Measurements from ENCODE around the gene ZMAT2. TPM values are rescaled to one million over a fixed set of nuclear protein-coding genes. Genes with fewer than 3 reads are reported as not detected.
"Not testable (repeated sequence)": the region's sequence is repeated elsewhere in the genome, so short reads cannot be mapped to it uniquely, and the experiment has no call there.

The ZMAT2 gene
- total RNA-seq, 1 experiment from 2014 or later, result 68.0 TPM

- no peaks in the 10 kb centered on the region for H3K4me1 ChIP-seq (ENCODE audit: insufficient read depth, low read length, poor library complexity, severe bottlenecking)
- H3K9me3 ChIP-seq (ENCODE audit: low read depth, low read length, poor library complexity, severe bottlenecking), result no peaks in the 10 kb centered on the region
- DNase-seq (ENCODE audit: low spot score), result peak; percentile 98
- peak overlapping the region; percentile 66 for H3K4me3 ChIP-seq (ENCODE audit: low read depth, low read length, poor library complexity, severe bottlenecking)
- H3K36me3 ChIP-seq (ENCODE audit: insufficient read depth, low read length, poor library complexity, severe bottlenecking), result peaks cover under 1% of the 10 kb centered on the region
- TF ChIP-seq CTCF (conservative IDR thresholded peaks at IDR 0.05; ENCODE audit: low read depth, low read length) (no peak), EZH2 (IDR thresholded peaks at IDR 0.05; ENCODE audit: borderline replicate concordance, low read depth, low read length, poor library complexity, severe bottlenecking) (no peak)
- BruUV-seq (replicated peaks), result no TSS peak
- POLR2A ChIA-PET (ENCODE audit: low non-redundant PET), result no interaction called here
- no peaks in the 10 kb centered on the region for H3K27me3 ChIP-seq (replicated peaks; ENCODE audit: insufficient read depth, low read depth, low read length, poor library complexity)
- CTCF ChIA-PET, result interaction anchor here (0.6 kb wide), 3 partner anchors 9 to 117 kb away, joined by 3 to 4 read pairs (median 4); partner anchors contain the start of gene PCDHA6
- peak overlapping the region; percentile 91 for H3K27ac ChIP-seq (ENCODE audit: low read depth, low read length, poor library complexity, severe bottlenecking)
- intact Hi-C loops (cut with micrococcal nuclease; ENCODE audit: unreplicated experiment), result loop anchor here (5.0 to 10.0 kb wide), 2 partner anchors 156 to 464 kb away; partner anchors contain the start of gene SRA1
These were observed 10.8 kb downstream of the ZMAT2 start for GRCh38 chr5:140710899-140711552.

- Histone ChIP-seq H3K4me3 (ENCODE audit: low read depth, low read length, poor library complexity, severe bottlenecking) (peak overlapping the region; percentile 66), H3K27me3 (replicated peaks; ENCODE audit: insufficient read depth, low read depth, low read length, poor library complexity) (no peaks in the 10 kb centered on the region), H3K9me3 (ENCODE audit: low read depth, low read length, poor library complexity, severe bottlenecking) (no peaks in the 10 kb centered on the region), H3K27ac (ENCODE audit: low read depth, low read length, poor library complexity, severe bottlenecking) (no peak overlapping the region), H3K36me3 (ENCODE audit: insufficient read depth, low read length, poor library complexity, severe bottlenecking) (no peaks in the 10 kb centered on the region), H3K4me1 (ENCODE audit: insufficient read depth, low read length, poor library complexity, severe bottlenecking) (no peaks in the 10 kb centered on the region)
- no peak for TF ChIP-seq EZH2 (IDR thresholded peaks at IDR 0.05; ENCODE audit: borderline replicate concordance, low read depth, low read length, poor library complexity, severe bottlenecking)
- TF ChIP-seq CTCF (conservative IDR thresholded peaks at IDR 0.05; ENCODE audit: low read depth, low read length), result no peak
- no TSS peak for BruUV-seq (replicated peaks)
- ChIA-PET CTCF (no interaction called here), POLR2A (ENCODE audit: low non-redundant PET) (no interaction called here)
- DNase-seq (ENCODE audit: low spot score), result no peak
- intact Hi-C loops (cut with micrococcal nuclease; ENCODE audit: unreplicated experiment), result loop anchor here (5.0 to 10.0 kb wide), 2 partner anchors 157 to 464 kb away; partner anchors contain the start of gene SRA1
These were observed 11.5 kb downstream of the ZMAT2 start for GRCh38 chr5:140711794-140712193.

- TF ChIP-seq EZH2 (IDR thresholded peaks at IDR 0.05; ENCODE audit: borderline replicate concordance, low read depth, low read length, poor library complexity, severe bottlenecking), result no peak
- CTCF ChIA-PET, result no interaction called here
- BruUV-seq (replicated peaks), result no TSS peak
These were observed 13.4 kb downstream of the ZMAT2 start for GRCh38 chr5:140713562-140714094.

DNA sequence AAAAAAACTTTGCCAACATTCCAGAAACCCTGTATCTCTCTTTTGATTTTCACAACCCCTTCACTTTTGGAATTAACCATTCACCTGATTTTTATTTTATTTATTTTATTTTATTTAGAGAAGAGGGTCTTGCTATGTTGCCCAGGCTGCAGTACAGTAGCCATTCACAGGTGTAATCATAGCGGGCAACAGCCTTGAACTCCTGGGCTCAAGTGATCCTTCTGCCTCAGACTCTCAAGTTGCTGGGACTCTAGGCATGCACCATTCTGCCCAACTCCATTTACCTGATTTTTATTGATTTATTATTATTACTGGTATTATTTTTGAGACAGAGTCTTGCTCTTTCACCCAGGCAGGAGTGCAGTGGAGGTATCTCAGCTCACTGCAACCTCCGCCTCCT, 16.0 kb downstream of the ZMAT2 start:
- H3K27me3 ChIP-seq (replicated peaks; ENCODE audit: insufficient read depth, low read depth, low read length, poor library complexity); H3K4me3 ChIP-seq (ENCODE audit: low read depth, low read length, poor library complexity, severe bottlenecking); CTCF ChIA-PET; DNase-seq (ENCODE audit: low spot score); H3K4me1 ChIP-seq (ENCODE audit: insufficient read depth, low read length, poor library complexity, severe bottlenecking); H3K36me3 ChIP-seq (ENCODE audit: insufficient read depth, low read length, poor library complexity, severe bottlenecking); H3K9me3 ChIP-seq (ENCODE audit: low read depth, low read length, poor library complexity, severe bottlenecking); BruUV-seq (replicated peaks); H3K27ac ChIP-seq (ENCODE audit: low read depth, low read length, poor library complexity, severe bottlenecking); POLR2A ChIA-PET (ENCODE audit: low non-redundant PET): not testable (repeated sequence)
- intact Hi-C loops (cut with micrococcal nuclease; ENCODE audit: unreplicated experiment), result loop anchor here (10.0 kb wide), 1 partner anchor 161 kb away; the partner anchor contains the start of gene SRA1

More at GRCh38 chr5:140713562-140714094, 13.4 kb downstream of the ZMAT2 start:
- no peaks in the 10 kb centered on the region for H3K9me3 ChIP-seq (ENCODE audit: low read depth, low read length, poor library complexity, severe bottlenecking)
- DNase-seq (ENCODE audit: low spot score), result no peak
- H3K4me3 ChIP-seq (ENCODE audit: low read depth, low read length, poor library complexity, severe bottlenecking), result no peak overlapping the region
- H3K36me3 ChIP-seq (ENCODE audit: insufficient read depth, low read length, poor library complexity, severe bottlenecking), result no peaks in the 10 kb centered on the region
- no peaks in the 10 kb centered on the region for H3K27me3 ChIP-seq (replicated peaks; ENCODE audit: insufficient read depth, low read depth, low read length, poor library complexity)
- intact Hi-C loops (cut with micrococcal nuclease; ENCODE audit: unreplicated experiment), result loop anchor here (5.0 to 10.0 kb wide), 2 partner anchors 159 to 466 kb away; partner anchors contain the start of gene SRA1
- no peaks in the 10 kb centered on the region for H3K4me1 ChIP-seq (ENCODE audit: insufficient read depth, low read length, poor library complexity, severe bottlenecking)
- POLR2A ChIA-PET (ENCODE audit: low non-redundant PET), result no interaction called here
- no peak overlapping the region for H3K27ac ChIP-seq (ENCODE audit: low read depth, low read length, poor library complexity, severe bottlenecking)

Data from A673 (cell line).